ENCODE results near the gene CCDC192. TPM values are rescaled to one million over a fixed set of nuclear protein-coding genes. Genes with fewer than 3 reads are reported as not detected.

The CCDC192 gene
- total RNA-seq, 2 donors from 2014 or later, result not detected

GRCh38 chr5:127969651-127970050 is 266.5 kb downstream of the CCDC192 start:
- ATAC-seq (ENCODE audit: insufficient number of reproducible peaks, low FRiP score, low read depth) (no peak), DNase-seq (ENCODE audit: low spot score) (no peak)
- Histone ChIP-seq H3K27me3 (replicated peaks; ENCODE audit: insufficient read depth) (no peaks in the 10 kb centered on the region), H3K27ac (no peak overlapping the region), H3K9me3 (no peaks in the 10 kb centered on the region), H3K36me3 (no peaks in the 10 kb centered on the region), H3K4me1 (ENCODE audit: control insufficient read depth in 1 of 2, low read depth in 2 of 2) (no peaks in the 10 kb centered on the region), H3K4me3 (no peak overlapping the region)
- TF ChIP-seq CTCF (IDR thresholded peaks at IDR 0.05), result no peak

- Histone ChIP-seq H3K36me3 (no peaks in the 10 kb centered on the region), H3K27ac (no peak overlapping the region), H3K9me3 (no peaks in the 10 kb centered on the region), H3K4me3 (no peak overlapping the region), H3K4me1 (ENCODE audit: control insufficient read depth in 1 of 2, low read depth in 2 of 2) (no peaks in the 10 kb centered on the region), H3K27me3 (replicated peaks; ENCODE audit: insufficient read depth) (no peaks in the 10 kb centered on the region)
- TF ChIP-seq CTCF (IDR thresholded peaks at IDR 0.05), result no peak
- ATAC-seq (ENCODE audit: insufficient number of reproducible peaks, low FRiP score, low read depth) (no peak), DNase-seq (ENCODE audit: low spot score) (no peak)
Measured at GRCh38 chr5:127970081-127970480, 266.9 kb downstream of the CCDC192 start.

GRCh38 chr5:127970854-127971425 is 267.7 kb downstream of the CCDC192 start:
- no peak for DNase-seq (ENCODE audit: low spot score)
- ATAC-seq (ENCODE audit: insufficient number of reproducible peaks, low FRiP score, low read depth), result no peak
- TF ChIP-seq CTCF (IDR thresholded peaks at IDR 0.05), result no peak
- H3K36me3 ChIP-seq, result no peaks in the 10 kb centered on the region
- no peak overlapping the region for H3K4me3 ChIP-seq
- H3K27ac ChIP-seq, result no peak overlapping the region
- H3K4me1 ChIP-seq (ENCODE audit: control insufficient read depth in 1 of 2, low read depth in 2 of 2), result no peaks in the 10 kb centered on the region
- no peaks in the 10 kb centered on the region for H3K27me3 ChIP-seq (replicated peaks; ENCODE audit: insufficient read depth)
- H3K9me3 ChIP-seq, result no peaks in the 10 kb centered on the region

GRCh38 chr5:127975961-127976360 is 272.8 kb downstream of the CCDC192 start:
- Histone ChIP-seq H3K9me3 (no peaks in the 10 kb centered on the region), H3K36me3 (no peaks in the 10 kb centered on the region), H3K4me3 (no peak overlapping the region), H3K27me3 (replicated peaks; ENCODE audit: insufficient read depth) (no peaks in the 10 kb centered on the region), H3K4me1 (ENCODE audit: control insufficient read depth in 1 of 2, low read depth in 2 of 2) (peaks cover 0 to 7% of the 10 kb centered on the region in 2 donors), H3K27ac (no peak overlapping the region)
- DNase-seq (ENCODE audit: low spot score) (no peak), ATAC-seq (ENCODE audit: insufficient number of reproducible peaks, low FRiP score, low read depth) (no peak)
- TF ChIP-seq CTCF (IDR thresholded peaks at IDR 0.05), result no peak

- Histone ChIP-seq H3K9me3 (no peaks in the 10 kb centered on the region), H3K27ac (no peak overlapping the region), H3K27me3 (replicated peaks; ENCODE audit: insufficient read depth) (no peaks in the 10 kb centered on the region), H3K36me3 (no peaks in the 10 kb centered on the region), H3K4me3 (no peak overlapping the region), H3K4me1 (ENCODE audit: control insufficient read depth in 1 of 2, low read depth in 2 of 2) (peaks cover 0 to 10% of the 10 kb centered on the region in 2 donors)
- no peak for ATAC-seq (ENCODE audit: insufficient number of reproducible peaks, low FRiP score, low read depth)
- DNase-seq (ENCODE audit: low spot score), result no peak
- no peak for TF ChIP-seq CTCF (IDR thresholded peaks at IDR 0.05)
Measured at GRCh38 chr5:127976525-127976924, 273.3 kb downstream of the CCDC192 start.
